Trophoblast cell (in vitro differentiated cells and primary cell): ENCODE data around the gene RASA3.

Source experiments
- DNase-seq, 2 donors: peaks; one replicate each; pipeline ENCODE4 v3.0.0-alpha.2; 2016
- H2AFZ ChIP-seq: 2 replicates; pipeline ENCODE4 v1.6.1; 2013; ENCODE audit warnings: low read length, moderate library complexity, mild to moderate bottlenecking; ENCODE audit not compliant: insufficient read depth, poor library complexity
- H2AK5ac ChIP-seq: 2 replicates; pipeline ENCODE4 v1.6.1; 2013; ENCODE audit warnings: mild to moderate bottlenecking, low read length
- H2BK120ac ChIP-seq: 2 replicates; pipeline ENCODE4 v1.6.1; 2013; ENCODE audit warnings: low read length, mild to moderate bottlenecking, moderate library complexity; ENCODE audit not compliant: insufficient read depth, poor library complexity
- H2BK12ac ChIP-seq: 2 replicates; pipeline ENCODE4 v1.6.1; 2013; ENCODE audit warnings: mild to moderate bottlenecking, low read length, moderate library complexity
- H2BK5ac ChIP-seq: 2 replicates; pipeline ENCODE4 v1.6.1; 2013; ENCODE audit warnings: low read length, low read depth, moderate library complexity, mild to moderate bottlenecking; ENCODE audit not compliant: poor library complexity
- H3K14ac ChIP-seq: 2 replicates; pipeline ENCODE4 v1.6.1; 2013; ENCODE audit warnings: mild to moderate bottlenecking, low read length
- H3K18ac ChIP-seq: 2 replicates; pipeline ENCODE4 v1.6.1; 2013; ENCODE audit warnings: mild to moderate bottlenecking, low read length
- H3K23ac ChIP-seq: 2 replicates; pipeline ENCODE4 v1.6.1; 2013; ENCODE audit warnings: low read length
- H3K27ac ChIP-seq: 2 replicates; pipeline ENCODE4 v1.5.1; 2013; ENCODE audit warnings: low read depth, mild to moderate bottlenecking, inconsistent platforms, low read length, moderate library complexity
- H3K27me3 ChIP-seq: 2 replicates; pipeline ENCODE4 v1.6.1; 2013; ENCODE audit warnings: inconsistent platforms, mild to moderate bottlenecking, low read length, moderate library complexity; ENCODE audit not compliant: insufficient read depth
- H3K36me3 ChIP-seq, 2 experiments: 1 replicate in 1 of 2; 2 replicates in 1 of 2; pipeline ENCODE4 v1.6.1; 2013; ENCODE audit warnings: low read length in 2 of 2, mild to moderate bottlenecking in 2 of 2, moderate library complexity in 1 of 2; ENCODE audit not compliant: insufficient read depth in 2 of 2, control insufficient read depth in 1 of 2
- H3K4ac ChIP-seq: 2 replicates; pipeline ENCODE4 v1.6.1; 2013; ENCODE audit warnings: low read depth, mild to moderate bottlenecking, low read length, moderate library complexity
- H3K4me1 ChIP-seq, 2 experiments: 1 replicate in 1 of 2; 2 replicates in 1 of 2; pipeline ENCODE4 v1.6.1; 2013; ENCODE audit warnings: low read length in 2 of 2, mild to moderate bottlenecking in 2 of 2, moderate library complexity in 1 of 2; ENCODE audit not compliant: insufficient read depth in 2 of 2, control insufficient read depth in 1 of 2
- H3K4me2 ChIP-seq: 2 replicates; pipeline ENCODE4 v1.6.1; 2013; ENCODE audit warnings: inconsistent platforms, mild to moderate bottlenecking, low read length, moderate library complexity
- H3K4me3 ChIP-seq: 2 replicates; pipeline ENCODE4 v1.5.1; 2013; ENCODE audit warnings: mild to moderate bottlenecking, low read depth, low read length, inconsistent platforms
- H3K79me1 ChIP-seq: one replicate; pipeline ENCODE4 v1.6.1; 2013; ENCODE audit warnings: low read length
- H3K79me2 ChIP-seq: 2 replicates; pipeline ENCODE4 v1.6.1; 2013; ENCODE audit warnings: low read length, mild to moderate bottlenecking; ENCODE audit not compliant: control insufficient read depth, insufficient read depth, poor library complexity
- H3K9ac ChIP-seq: 2 replicates; pipeline ENCODE4 v1.6.1; 2013; ENCODE audit warnings: mild to moderate bottlenecking, low read length
- H3K9me3 ChIP-seq: 2 replicates; pipeline ENCODE4 v1.6.1; 2013; ENCODE audit warnings: low read depth, mild to moderate bottlenecking, control low read depth, inconsistent platforms, low read length; ENCODE audit not compliant: insufficient read depth
- H4K12ac ChIP-seq: 2 replicates; pipeline ENCODE4 v1.6.1; 2013; ENCODE audit warnings: low read depth, mild to moderate bottlenecking, low read length, moderate library complexity
- H4K8ac ChIP-seq: 2 replicates; pipeline ENCODE4 v1.6.1; 2013; ENCODE audit warnings: low read depth, mild to moderate bottlenecking, low read length, moderate library complexity
- H4K91ac ChIP-seq: one replicate; pipeline ENCODE4 v1.6.1; 2013; ENCODE audit warnings: low read depth, mild to moderate bottlenecking, low read length, moderate library complexity
- WGBS: extraction: QIAGEN DNeasy Blood & Tissue Kit; methylation state at CpG from one replicate; pipeline ENCODE4 v1.1.7; 2013; ENCODE audit warnings: missing lambda C conversion rate; ENCODE audit not compliant: insufficient read length, insufficient coverage; ENCODE audit errors: extremely low coverage; 5-methylcytosine and 5-hydroxymethylcytosine counted together

The RASA3 gene

GRCh38 chr13:114063545-114064449 is 68.6 kb downstream of the RASA3 start:
- WGBS, result no CpG with 5 or more reads among the region's 22 CpGs

GRCh38 chr13:114062754-114063153 is 69.7 kb downstream of the RASA3 start:
- Histone ChIP-seq H3K27me3 (no peaks in the 10 kb centered on the region), H2BK5ac (no peak overlapping the region), H2BK12ac (peak overlapping the region; percentile 47), H4K8ac (no peak overlapping the region), H3K36me3 (peaks cover 0 to 6% of the 10 kb centered on the region in 2 experiments), H3K4me2 (no peak overlapping the region), H3K4me3 (peak overlapping the region; percentile 8), H3K14ac (peak overlapping the region; percentile 28), H3K18ac (peak overlapping the region; percentile 66), H3K9ac (no peak overlapping the region), H2AK5ac (peak overlapping the region; percentile 55), H3K79me2 (peaks cover 12% of the 10 kb centered on the region), H2BK120ac (no peak overlapping the region), H3K79me1 (peaks cover 36% of the 10 kb centered on the region), H3K4me1 (peaks cover 22 to 26% of the 10 kb centered on the region in 2 experiments), H4K91ac (peak overlapping the region; percentile 51), H3K9me3 (peaks cover 4% of the 10 kb centered on the region), H3K23ac (no peak overlapping the region), H3K27ac (no peak overlapping the region), H4K12ac (no peak overlapping the region), H2AFZ (no peak overlapping the region), H3K4ac (no peak overlapping the region)
- no peak for DNase-seq
- WGBS, result no CpG with 5 or more reads among the region's 16 CpGs

More at GRCh38 chr13:114063545-114064449, 68.6 kb downstream of the RASA3 start:
- Histone ChIP-seq H3K9ac (peak overlapping the region; percentile 68), H2AK5ac (peak overlapping the region; percentile 99), H3K4me3 (peak overlapping the region; percentile 30), H3K79me2 (peaks cover 12% of the 10 kb centered on the region), H3K9me3 (peaks cover 4% of the 10 kb centered on the region), H3K14ac (peak overlapping the region; percentile 94), H3K27me3 (no peaks in the 10 kb centered on the region), H3K36me3 (peaks cover 0 to 9% of the 10 kb centered on the region in 2 experiments), H3K79me1 (peaks cover 39% of the 10 kb centered on the region), H3K27ac (peak overlapping the region; percentile 99), H2BK5ac (peak overlapping the region; percentile 89), H4K8ac (peak overlapping the region; percentile 80), H3K4ac (peak overlapping the region; percentile 93), H4K12ac (peak overlapping the region; percentile 76), H2AFZ (peak overlapping the region; percentile 64), H3K18ac (peak overlapping the region; percentile 97), H3K23ac (peak overlapping the region; percentile 33), H3K4me1 (peaks cover 20 to 26% of the 10 kb centered on the region in 2 experiments), H2BK120ac (peak overlapping the region; percentile 98), H2BK12ac (peak overlapping the region; percentile 95), H3K4me2 (peak overlapping the region; percentile 35), H4K91ac (peak overlapping the region; percentile 96)
- DNase-seq, result peak in 1 of 2 donors; percentile 34

GRCh38 chr13:114062341-114062740 is 70.1 kb downstream of the RASA3 start:
- no CpG with 5 or more reads among the region's 34 CpGs for WGBS
- no peak for DNase-seq
- H4K8ac ChIP-seq, result no peak overlapping the region

DNA sequence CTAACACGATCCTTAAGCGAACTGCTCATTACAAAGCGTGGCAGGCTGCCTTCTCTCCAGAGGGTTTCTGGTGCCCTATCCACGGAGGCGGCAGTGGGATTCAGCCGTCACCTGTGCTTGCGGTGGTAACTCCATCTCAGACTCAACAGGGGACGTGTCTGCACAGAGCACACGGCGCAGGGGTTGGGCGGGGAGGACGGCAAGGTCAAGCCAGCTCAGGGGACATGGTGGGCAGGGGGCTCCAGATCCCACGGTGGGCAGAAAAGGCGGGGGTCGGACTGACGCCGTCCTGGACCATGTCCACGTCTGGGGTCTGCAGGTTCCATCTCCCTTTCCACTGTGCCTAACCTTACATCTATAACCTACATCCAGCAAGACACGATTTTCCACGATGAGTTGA is 70.7 kb downstream of the RASA3 start:
- Histone ChIP-seq H3K4me2 (no peak overlapping the region), H3K9me3 (peaks cover 4% of the 10 kb centered on the region), H3K27me3 (no peaks in the 10 kb centered on the region), H3K4ac (no peak overlapping the region), H3K23ac (no peak overlapping the region), H3K4me1 (peaks cover 22 to 26% of the 10 kb centered on the region in 2 experiments), H2BK120ac (no peak overlapping the region), H3K18ac (peak overlapping the region; percentile 1), H3K36me3 (peaks cover 0 to 6% of the 10 kb centered on the region in 2 experiments), H2BK5ac (no peak overlapping the region), H2BK12ac (peak overlapping the region; percentile 16), H2AK5ac (no peak overlapping the region), H3K27ac (no peak overlapping the region), H3K79me2 (peaks cover 12% of the 10 kb centered on the region), H4K8ac (no peak overlapping the region), H3K9ac (no peak overlapping the region), H2AFZ (no peak overlapping the region), H3K14ac (no peak overlapping the region), H3K79me1 (peaks cover 32% of the 10 kb centered on the region), H4K91ac (no peak overlapping the region), H4K12ac (no peak overlapping the region), H3K4me3 (no peak overlapping the region)
- no CpG with 5 or more reads among the region's 20 CpGs for WGBS
- DNase-seq, result no peak

More at GRCh38 chr13:114062341-114062740, 70.1 kb downstream of the RASA3 start:
- Histone ChIP-seq H3K18ac (no peak overlapping the region), H3K4me3 (peak overlapping the region; percentile 8), H2AK5ac (no peak overlapping the region), H2BK120ac (no peak overlapping the region), H2BK5ac (no peak overlapping the region), H3K4ac (no peak overlapping the region), H3K9me3 (peaks cover 4% of the 10 kb centered on the region), H3K14ac (no peak overlapping the region), H3K79me1 (peaks cover 36% of the 10 kb centered on the region), H3K27me3 (no peaks in the 10 kb centered on the region), H4K12ac (no peak overlapping the region), H3K36me3 (peaks cover 0 to 6% of the 10 kb centered on the region in 2 experiments), H3K23ac (no peak overlapping the region), H2BK12ac (no peak overlapping the region), H4K91ac (no peak overlapping the region), H3K4me2 (no peak overlapping the region), H3K9ac (no peak overlapping the region), H2AFZ (no peak overlapping the region), H3K79me2 (peaks cover 12% of the 10 kb centered on the region), H3K4me1 (peaks cover 22 to 26% of the 10 kb centered on the region in 2 experiments), H3K27ac (no peak overlapping the region)
